HG03280 (cell line): ENCODE measurements around the gene PF4V1.

Source experiments
- ATAC-seq: cut with Tn5 transposase; IDR thresholded peaks from one replicate; pipeline ENCODE4 v1.9.1; 2021; ENCODE audit warnings: mild to moderate bottlenecking, moderate library complexity; ENCODE audit not compliant: unreplicated experiment

PF4V1 gene

GRCh38 chr4:73902038-73902637, 49.0 kb downstream of the PF4V1 start:
- no peak for ATAC-seq

- no peak for ATAC-seq
Observed at GRCh38 chr4:73902817-73903547, 49.9 kb downstream of the PF4V1 start.
